ENCODE data around the gene GATB.

GATB gene

DNA sequence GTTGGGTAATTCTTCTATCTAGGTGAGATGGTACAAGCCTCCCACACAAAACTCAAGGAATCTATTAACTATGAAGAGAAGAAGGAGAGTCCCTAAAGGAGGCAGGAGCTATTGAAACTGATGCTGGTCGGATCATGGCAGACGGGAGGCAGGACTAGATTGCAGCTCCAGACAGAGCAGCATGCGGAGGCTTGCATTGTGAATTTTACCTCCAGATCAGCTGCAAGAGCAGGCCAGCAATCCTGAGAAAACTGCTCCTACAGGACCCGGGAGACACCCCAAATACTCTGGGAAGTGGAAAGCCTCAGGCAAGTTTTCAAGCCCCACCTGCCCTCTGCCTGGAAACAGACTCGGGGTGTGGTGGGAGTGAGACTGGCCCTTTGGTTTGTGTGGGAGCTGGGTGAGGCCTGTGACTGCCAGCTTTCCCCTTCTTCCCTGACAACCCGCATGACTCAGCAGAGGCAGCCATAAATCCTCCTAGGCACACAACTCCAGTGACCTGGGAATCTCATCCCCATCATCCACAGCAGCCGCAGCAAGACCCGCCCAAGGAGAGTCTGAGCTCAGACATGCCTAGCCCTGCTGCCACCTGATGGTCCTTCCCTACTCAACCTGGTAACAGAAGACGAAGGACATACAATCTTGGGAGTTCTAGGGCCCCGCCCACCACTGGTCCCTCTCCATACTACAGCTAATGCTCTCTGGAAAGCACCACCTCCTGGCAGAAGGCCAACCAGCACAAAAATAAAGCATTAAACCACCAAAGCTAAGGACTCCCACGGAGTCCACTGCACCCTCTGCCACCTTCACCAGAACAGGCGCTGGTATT lies 30.9 kb downstream of the GATB start:
- DNase-seq (ENCODE audit: low read depth): no peak

DNA sequence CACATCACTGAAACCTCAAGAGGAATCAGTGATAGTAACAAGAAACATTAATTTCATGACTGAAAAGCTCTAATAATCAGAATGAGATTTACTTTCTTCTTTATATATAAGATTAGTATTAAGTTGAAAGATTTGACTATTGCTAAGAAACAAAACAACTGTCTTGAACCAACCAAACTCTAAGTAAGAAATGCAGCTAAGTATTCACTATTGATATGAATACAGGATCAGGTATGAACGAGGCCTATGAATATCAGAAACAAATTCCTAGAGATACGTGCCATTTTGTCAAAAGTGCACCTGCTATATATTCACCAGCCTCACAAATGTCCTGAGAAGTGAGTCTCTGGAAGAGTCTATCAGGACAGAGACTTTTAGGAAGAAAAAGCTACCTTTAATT lies 32.1 kb downstream of the GATB start:
- DNase-seq (ENCODE audit: low read depth): no peak

DNA sequence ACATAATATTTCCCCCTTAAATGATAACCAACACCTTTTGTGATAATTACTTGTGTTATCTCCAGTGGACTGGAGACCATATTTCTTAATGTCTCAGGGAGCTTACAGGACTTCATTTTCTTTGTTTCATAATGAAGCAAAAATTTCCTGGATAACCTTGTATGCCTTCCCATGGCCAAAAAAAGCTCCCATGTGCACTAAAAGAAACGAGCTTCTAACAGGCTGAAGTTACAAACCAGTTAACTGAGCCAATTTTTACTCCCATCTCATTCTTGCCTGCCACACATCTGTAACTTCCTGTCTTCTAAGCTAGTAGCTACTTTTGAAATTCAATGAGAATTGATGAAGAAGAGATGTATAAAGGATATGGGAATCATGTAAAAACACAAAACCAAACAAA lies 32.8 kb downstream of the GATB start:
- no peak for DNase-seq (ENCODE audit: low read depth)

DNA sequence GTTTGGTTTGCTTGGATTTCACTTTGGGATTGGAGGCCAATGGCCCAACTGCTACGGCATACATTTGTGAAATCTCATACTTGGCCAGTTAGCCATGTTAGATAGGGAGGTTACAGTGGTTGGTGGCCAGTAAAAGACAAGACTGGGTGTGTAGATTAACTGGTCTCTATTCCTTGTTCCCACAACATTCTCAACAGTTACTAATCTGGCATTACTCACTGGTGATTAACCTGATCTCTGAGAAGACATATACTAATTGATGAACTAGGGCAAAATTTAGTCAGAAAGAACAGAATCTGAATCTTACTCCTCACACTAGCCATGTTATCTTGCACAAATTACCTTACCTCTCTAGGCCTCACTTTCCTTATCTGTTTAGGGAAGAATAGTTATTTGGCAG lies 33.4 kb downstream of the GATB start:
- DNase-seq (ENCODE audit: low read depth): no peak

DNA sequence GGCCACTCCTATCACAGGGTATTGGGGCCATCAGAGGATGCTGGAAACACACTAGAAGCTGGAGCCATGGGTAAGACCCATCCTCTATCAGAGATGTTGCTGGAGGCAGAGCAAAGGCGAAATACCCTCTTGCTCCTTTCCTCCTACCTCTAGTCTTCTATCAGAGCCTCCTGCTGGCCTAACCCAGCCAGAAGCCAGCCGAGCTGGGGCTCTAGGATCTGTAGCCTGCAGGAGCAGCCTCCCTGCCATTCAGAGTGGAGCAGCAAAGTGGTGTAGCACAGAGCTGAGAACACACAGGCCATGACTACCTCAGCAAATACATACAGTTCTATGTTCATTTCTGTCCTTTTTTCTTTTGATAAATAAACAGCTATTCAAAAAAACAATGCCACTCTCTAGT lies 35.7 kb downstream of the GATB start:
- DNase-seq (ENCODE audit: low read depth): no peak

DNA sequence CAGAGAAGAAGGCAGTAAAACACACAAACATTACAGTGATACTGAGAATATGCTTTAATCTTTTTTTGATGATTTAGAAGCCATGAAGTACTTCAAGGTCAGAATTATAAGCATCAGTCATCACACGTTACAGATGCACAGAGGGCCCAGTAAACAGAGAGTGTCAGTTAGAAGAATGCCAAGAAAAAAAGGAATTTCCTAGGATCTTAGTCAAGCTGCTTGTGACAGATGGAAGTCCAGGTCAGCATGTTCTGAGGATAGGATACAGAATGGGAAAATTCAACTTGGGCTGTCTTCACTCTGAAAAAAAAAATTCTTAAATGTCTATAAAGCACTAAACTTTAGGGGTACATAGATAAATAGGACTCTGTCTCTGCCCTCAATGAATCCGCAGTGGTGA lies 38.9 kb downstream of the GATB start:
- no peak for DNase-seq (ENCODE audit: low read depth)

DNA sequence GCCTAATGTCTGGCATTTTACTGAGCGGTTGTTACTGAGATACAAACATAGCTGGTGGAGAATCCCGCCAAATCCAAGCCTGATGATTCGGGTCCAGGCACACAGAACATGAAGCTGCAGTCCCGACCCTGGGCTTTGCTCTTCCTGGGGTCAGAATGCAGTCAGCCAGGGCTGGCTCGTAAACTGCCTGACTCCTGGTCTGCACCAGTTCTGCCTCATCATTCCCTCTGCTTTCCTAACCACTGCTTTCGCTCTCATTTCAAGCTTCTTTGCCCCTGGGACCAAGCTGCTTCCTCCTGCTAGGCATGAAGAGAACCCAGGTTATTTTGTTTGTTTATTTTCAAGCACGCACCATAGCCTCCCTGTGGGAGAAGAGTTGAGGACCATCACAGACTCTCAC lies 39.3 kb downstream of the GATB start:
- no peak for DNase-seq (ENCODE audit: low read depth)

DNA sequence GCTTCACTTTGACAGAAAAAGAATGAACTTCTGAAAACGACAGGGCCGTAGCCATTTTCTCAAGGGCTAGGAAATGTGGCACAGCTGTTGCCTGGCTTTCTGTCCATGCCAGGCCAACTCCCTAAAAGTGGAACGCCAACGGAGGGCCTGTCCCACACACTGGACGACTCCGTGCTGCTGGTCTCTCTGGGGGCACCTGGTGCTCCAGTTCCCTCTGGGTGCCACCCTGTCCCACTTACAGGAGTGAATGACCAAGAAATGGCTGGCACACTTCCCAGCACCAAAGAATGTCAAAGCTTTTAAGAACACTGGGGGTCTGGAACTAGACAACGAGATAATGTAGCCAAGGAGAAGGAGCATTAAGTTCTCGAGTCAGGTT lies 40.9 kb downstream of the GATB start:
- no peak for DNase-seq (ENCODE audit: low read depth)

DNA sequence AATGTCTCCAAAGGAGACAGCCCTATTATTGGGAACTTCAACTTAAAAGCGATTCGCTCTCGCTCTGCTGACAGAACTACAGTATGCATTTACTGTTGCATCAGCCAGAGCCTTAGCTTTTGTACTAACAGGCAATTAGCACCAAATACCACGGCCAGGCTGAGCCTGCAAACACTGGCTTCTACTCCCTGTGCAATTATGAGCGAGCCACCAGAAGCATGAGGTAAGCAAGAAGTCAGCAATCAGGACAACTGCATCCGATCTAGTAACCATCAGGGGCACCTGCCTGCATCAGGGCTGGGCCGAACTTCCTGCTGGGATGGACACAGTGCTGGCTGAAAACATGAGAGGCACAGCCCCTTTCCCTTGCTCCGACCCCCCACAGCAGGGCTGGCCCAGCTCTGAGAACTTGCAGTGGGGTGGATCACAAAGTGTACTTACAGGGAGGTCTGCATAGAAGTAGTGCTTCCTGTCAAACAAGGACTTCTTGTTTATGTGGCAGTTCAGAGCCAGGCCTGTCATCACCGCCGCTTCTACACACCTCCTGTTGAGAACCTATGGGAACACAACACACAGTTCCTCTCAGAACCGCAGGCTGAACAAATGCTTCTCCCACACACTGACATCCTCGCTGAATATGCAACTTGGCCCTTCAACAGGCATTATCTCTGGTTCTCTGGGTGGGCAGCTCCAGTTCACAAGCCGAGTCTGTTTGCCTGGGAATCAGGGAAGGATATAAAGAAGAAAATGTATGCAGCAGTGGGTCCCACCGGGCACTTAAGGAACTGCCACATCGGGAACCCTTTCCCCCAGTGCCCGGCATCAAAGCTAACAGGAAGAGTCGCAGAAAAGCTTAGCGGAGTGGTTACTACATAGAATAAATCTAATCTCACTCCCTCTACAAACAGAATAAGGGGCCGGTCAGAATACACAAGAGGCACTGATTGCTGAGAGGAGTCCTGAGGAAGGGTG lies 41.5 kb downstream of the GATB start:
- no peak for DNase-seq (ENCODE audit: low read depth)

DNA sequence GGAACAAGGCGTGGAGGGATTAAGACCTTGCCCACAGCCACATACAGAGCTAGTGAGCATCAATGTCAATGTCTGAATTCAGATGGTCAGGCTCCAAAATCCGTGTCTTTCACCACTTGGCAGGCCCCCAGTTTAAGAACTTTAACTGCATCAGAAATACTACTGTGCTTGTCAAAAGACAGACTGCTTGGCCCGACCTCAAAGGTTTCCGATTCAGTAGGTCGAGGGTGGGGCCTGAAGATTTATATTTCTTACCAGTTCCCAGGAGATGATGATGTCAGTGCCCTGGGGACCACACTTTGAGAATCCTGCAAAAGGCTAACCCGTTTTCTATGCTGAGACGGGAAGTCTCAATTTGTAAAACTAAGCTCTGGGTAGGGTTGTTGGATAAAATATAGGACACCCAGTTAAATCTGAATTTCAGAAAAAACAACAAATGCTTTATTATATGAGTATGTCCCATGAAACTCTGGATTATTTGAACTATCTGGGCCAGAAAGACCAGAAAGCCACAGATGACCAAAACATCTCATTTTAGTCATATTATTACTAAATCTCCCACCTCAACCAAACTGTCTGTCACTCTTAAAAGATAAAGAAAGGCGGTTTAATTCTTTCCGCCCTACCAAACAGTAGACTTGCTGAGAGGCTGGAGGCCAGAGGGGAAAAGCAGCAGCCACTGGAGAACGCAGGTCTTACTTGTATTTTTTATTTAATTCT lies 42.7 kb downstream of the GATB start:
- no peak for DNase-seq (ENCODE audit: low read depth)

DNA sequence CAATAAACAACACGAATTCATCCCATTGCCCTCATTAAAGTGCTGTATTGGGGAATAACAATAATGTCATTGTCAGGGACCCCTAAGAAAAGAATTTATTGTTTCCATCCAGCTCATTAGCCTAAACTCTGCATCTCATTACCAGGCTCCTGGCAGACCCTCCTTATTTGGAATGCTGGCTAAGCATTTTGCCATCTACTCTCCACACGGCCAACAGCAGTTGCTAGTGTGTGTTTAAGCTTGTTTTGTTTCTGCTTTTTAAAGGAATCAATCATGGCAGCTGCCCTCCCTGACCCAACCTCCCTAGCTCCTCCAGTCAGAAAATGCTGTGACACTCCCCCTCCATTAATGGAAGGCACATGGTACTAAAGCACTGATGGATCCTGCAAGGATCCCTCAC lies 43.5 kb downstream of the GATB start:
- DNase-seq (ENCODE audit: low read depth): no peak

DNA sequence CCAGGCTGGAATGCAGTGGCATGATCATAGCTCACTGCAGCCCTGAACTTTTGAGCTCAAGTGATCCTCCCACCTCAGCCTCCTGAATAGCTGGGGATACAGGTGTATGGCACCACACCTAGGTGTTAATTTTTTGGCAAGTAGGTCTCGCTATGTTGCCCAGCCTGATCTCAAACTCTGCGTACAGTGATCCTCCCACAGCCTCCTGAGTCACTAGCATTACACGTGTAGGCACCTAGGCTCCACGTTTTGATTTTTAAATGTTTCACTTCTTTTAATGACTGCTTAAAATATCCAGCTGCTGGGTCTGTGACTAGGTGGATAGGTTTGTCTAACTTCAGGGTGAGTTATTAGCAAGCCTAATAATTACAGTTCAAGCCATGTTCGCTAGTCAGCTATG lies 44.5 kb downstream of the GATB start:
- DNase-seq (ENCODE audit: low read depth): no peak

DNA sequence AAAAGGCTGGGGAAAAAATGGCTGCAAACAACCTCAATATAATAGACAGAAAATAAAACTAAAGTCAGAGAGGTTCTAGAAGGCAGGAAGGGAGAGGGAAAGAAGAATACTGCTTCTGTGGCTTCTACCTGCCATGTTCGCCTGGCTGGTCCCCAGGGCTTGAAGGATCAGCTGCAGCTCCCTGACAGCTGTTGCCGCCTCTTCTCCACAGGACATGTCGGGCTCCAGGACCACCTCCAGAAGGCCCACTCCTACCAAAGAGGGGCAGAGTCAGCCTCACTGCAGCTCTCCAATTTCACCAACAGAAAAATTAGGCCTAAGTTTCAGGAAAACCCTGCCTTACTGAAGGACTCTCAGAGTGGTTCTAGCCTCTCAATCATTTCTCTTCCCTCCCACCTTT lies 44.9 kb downstream of the GATB start:
- no peak for DNase-seq (ENCODE audit: low read depth)

DNA sequence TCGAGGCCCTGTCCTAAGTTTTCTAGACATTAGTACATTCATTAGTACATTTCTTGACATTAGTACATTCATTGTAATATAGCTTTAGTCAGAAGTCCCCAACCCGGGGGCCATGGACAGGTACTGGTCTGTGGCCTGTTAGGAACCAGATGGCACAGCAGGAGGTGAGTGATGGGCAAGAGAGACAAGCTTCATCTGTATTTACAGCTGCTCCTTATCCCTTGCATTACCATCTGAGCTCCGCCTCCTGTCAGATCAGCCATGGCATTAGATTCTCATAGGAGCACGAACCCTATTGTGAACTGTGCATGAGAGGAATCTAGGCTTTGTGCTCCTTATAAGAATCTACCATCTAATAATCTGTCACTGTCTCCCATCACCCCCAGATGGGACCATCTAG lies 48.0 kb downstream of the GATB start:
- no peak for DNase-seq (ENCODE audit: low read depth)

DNA sequence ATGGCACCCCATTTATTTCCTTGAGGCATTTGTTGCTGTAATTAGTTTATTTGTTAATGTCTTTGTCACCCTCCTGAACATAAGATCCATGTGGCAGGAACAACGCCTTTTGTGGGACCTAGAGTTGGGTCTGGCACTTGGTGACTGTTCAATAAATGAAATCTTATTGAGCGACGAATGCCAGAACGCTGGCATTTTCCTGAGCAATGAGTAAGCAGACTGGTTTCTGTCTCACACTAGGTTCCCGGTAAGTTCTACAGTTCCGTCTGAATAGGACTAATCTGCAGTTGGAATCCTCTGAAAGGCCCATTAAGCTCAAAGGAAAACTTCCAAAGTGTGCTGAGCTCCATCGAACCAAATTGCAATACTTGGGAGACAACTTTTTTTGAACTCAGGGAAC lies 49.2 kb downstream of the GATB start:
- DNase-seq (ENCODE audit: low read depth): no peak

DNA sequence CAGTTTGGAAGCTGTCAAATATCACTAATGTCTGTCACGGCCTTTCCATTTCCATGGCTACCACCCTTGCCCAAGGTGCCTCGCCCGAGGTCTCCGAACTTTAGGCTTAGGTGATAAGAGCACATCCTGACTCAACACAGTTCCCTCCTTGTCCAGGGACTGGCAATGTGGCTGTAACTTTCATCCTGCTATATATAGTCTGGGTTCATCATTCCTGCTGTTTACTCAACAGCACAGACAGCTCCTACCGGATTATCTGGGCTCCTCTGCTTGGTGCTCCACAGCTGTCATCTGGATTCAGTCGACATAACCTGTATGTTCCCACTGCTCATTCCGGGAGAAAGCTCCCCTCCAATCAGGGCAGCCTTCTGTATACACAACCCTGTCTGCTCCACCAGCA lies 51.2 kb downstream of the GATB start:
- no peak for DNase-seq (ENCODE audit: low read depth)

DNA sequence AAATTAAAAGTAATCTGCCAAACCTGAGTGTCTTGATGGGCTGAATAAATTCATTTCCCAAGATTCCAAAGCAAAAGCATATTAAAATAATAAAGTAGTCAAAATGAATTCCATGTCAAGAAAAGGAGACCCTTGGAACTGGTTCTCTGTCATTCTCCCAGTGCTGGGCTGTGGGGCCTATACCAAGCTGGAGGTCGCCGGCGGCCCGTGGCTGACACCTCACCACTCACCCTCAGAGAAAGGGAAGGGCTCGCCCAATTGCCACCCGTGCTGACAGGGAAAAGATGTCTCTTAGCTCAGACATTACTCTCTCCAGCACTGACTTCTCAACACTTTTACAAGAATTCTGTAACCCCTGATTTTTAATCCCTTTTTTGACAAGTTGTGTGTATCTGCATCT lies 51.7 kb downstream of the GATB start:
- DNase-seq (ENCODE audit: low read depth): no peak

DNA sequence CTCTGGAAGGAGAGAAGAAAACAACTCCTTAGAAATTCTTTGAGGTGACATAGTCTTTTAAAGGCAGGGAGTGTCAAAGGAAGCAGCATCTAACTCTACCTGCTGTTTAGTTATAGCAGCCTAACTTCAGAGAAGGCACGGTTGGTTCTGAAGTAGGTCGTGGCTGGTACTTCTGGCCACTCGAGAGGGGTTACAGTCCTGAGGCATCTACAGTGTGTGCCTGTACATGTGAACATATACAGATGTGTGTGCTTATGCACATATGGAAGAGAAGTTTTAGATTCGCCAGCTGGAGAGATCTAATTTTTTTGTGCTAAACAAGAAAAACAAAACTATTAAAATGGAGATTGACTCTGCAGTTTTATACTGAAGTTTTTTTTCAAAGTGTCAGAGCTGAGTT lies 52.7 kb downstream of the GATB start:
- no peak for DNase-seq (ENCODE audit: low read depth)

DNA sequence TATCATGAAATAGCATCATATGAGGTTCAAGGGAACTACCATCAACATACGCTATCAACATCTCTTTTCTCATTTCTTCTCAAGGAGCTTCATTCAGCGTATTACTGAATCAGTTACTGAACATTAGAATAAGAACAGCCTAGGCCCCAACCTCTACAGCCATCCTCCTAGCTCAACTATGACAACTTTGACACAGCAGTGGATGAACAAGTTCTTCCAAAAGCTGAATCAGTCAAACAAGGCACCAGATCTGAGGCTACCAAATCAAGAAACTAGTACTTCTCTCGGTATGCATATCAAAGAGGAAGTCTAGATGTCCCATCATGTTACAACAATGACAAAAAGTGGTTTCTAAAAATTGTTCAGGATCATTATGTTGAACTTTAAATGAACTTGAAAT lies 57.4 kb downstream of the GATB start:
- DNase-seq (ENCODE audit: low read depth): no peak

DNA sequence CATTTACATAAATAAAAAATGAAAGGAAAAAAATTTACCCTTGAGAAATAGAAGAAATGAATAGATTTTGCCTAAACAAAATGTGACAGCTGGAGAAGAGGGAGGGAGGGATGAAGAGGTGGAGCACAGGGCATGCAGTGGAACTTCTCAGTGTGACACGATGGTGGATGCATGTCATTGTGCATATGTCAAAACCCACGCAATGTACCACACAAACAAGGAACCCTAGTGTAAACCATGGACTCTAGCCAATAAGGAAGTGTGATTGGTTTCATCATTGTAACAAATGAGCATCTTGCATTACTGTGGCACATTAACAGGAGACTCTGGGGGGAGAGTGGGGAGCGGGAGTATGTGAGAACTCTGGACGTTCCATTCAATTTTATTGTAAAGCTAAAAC lies 58.6 kb downstream of the GATB start:
- no peak for DNase-seq (ENCODE audit: low read depth)

DNA sequence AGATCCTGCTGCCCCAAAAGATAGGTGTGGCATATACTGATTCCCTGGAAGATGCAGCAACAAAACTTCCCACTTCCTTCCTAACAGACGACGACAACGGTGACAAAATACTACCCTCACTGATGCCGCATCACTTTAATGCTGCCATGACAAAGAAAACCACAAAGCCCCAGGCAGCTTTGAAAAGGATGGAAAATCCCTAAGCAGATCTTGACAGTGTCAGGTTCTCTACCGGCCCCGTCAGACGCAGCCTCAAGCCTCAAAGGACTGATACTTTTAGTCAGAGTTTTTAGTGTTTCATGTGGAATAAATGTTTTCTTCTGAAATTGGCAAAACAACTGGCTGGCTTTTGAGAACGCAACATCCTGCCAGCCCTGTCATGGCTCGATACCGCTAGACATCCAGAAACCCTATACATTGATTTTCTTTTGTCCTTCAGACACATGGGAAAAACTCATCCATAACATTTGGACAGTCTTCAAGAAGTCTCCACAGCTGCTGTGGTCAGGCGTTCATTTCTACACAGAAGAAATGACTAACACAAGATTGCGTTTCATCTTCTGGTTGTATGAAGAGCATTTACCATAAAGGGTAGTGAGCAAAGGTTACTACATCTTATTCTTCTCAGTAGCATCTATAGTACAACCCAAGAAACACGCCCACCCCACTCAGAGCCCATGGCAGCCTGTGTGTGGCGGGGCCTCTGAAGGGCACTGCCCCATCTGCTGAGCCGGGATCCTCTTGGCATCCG lies 60.1 kb downstream of the GATB start:
- DNase-seq (ENCODE audit: low read depth): no peak

DNA sequence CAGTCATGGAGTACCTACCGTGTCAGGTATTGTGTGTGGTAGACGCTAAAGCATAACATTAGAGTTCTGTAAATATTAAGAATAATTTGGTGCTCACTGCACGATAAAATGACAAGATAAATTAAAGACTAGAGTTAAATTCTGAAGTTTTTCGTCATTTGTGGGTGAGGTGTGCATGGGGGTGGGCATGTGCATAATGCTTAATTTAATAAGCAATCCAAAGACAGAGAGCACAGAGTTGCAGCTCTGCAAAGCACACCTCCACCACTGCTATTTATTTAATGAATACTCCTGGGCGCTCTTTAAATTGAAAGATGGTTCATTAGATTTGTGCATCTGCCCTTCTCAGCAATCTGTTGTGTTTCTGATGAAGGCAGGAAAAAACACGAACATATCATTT lies 62.6 kb downstream of the GATB start:
- no peak for DNase-seq (ENCODE audit: low read depth)

Measured in activated T-cell treated with anti-CD3 and anti-CD28 coated beads for 1 hour (primary cell).